HepG2 (cell line): ENCODE results near the gene GDPD5. TPM values are rescaled to one million over a fixed set of nuclear protein-coding genes. Genes with fewer than 3 reads are reported as not detected.

Source experiments
- BCL3 ChIP-seq: sonication (generic); formaldehyde crosslinking; IDR thresholded peaks from 2 replicates; pipeline ENCODE4 v1.5.1; 2020; ENCODE audit warnings: mild to moderate bottlenecking, missing genetic modification reagents, moderate library complexity
- CREB1 ChIP-seq, 2 experiments: fragments of 450-650 bp in 1 of 2; IDR thresholded peaks; 2 replicates each; pipeline ENCODE4 v1.6.1; 2016 to 2017; ENCODE audit warnings: control low read depth in 1 of 2, mild to moderate bottlenecking in 1 of 2, missing compliant biosample characterization in 1 of 2, missing genetic modification characterization in 1 of 2
- HDAC1 ChIP-seq: sonication (generic); formaldehyde crosslinking; IDR thresholded peaks from 2 replicates; pipeline ENCODE4 v1.5.1; 2020; ENCODE audit warnings: mild to moderate bottlenecking, missing genetic modification reagents
- HIVEP1 ChIP-seq: sonication (generic); formaldehyde crosslinking; IDR thresholded peaks from 2 replicates; pipeline ENCODE4 v1.4.0; 2020; ENCODE audit warnings: mild to moderate bottlenecking, missing genetic modification reagents
- HNRNPL ChIP-seq: fragments of 200-400 bp; formaldehyde crosslinking; IDR thresholded peaks from 2 replicates; pipeline ENCODE4 v1.6.1; 2017; ENCODE audit warnings: mild to moderate bottlenecking, low read depth, low read length
- RBAK ChIP-seq: sonication (generic); formaldehyde crosslinking; IDR thresholded peaks from 2 replicates; pipeline ENCODE4 v1.5.1; 2020; ENCODE audit warnings: mild to moderate bottlenecking, missing genetic modification reagents
- RCOR2 ChIP-seq: IDR thresholded peaks from 2 replicates; pipeline ENCODE4 v1.6.1; 2016; ENCODE audit warnings: missing biosample characterization, missing genetic modification reagents
- REPIN1 ChIP-seq: sonication (generic); formaldehyde crosslinking; IDR thresholded peaks from 2 replicates; pipeline ENCODE4 v1.8.0; 2022; ENCODE audit warnings: missing genetic modification reagents, low read depth, mild to moderate bottlenecking, borderline replicate concordance
- SALL1 ChIP-seq: sonication (generic); formaldehyde crosslinking; IDR thresholded peaks from 2 replicates; pipeline ENCODE4 v1.8.0; 2022; ENCODE audit warnings: mild to moderate bottlenecking, missing genetic modification reagents
- SIX1 ChIP-seq: sonication (generic); formaldehyde crosslinking; IDR thresholded peaks from 2 replicates; pipeline ENCODE4 v1.4.0; 2020; ENCODE audit warnings: missing genetic modification reagents, borderline replicate concordance
- SOX5 ChIP-seq: IDR thresholded peaks from 2 replicates; pipeline ENCODE4 v1.6.1; 2016; ENCODE audit warnings: borderline replicate concordance
- TAF1 ChIP-seq: sonication (generic); formaldehyde crosslinking; IDR thresholded peaks from 2 replicates; pipeline ENCODE4 v1.4.0; 2020; ENCODE audit warnings: missing genetic modification reagents
- ZBTB38 ChIP-seq: sonication (generic); formaldehyde crosslinking; IDR thresholded peaks from 2 replicates; pipeline ENCODE4 v1.5.1; 2020; ENCODE audit warnings: mild to moderate bottlenecking, missing genetic modification reagents
- ZNF12 ChIP-seq: sonication (generic); formaldehyde crosslinking; IDR thresholded peaks from 2 replicates; pipeline ENCODE4 v1.5.0; 2020; ENCODE audit warnings: missing genetic modification reagents
- ZNF276 ChIP-seq: sonication (generic); formaldehyde crosslinking; IDR thresholded peaks from 2 replicates; pipeline ENCODE4 v1.4.0; 2020; ENCODE audit warnings: mild to moderate bottlenecking, low read depth, missing genetic modification reagents
- ZNF331 ChIP-seq: sonication (generic); formaldehyde crosslinking; IDR thresholded peaks from 2 replicates; pipeline ENCODE4 v1.4.0; 2020; ENCODE audit warnings: missing genetic modification reagents
- ZNF335 ChIP-seq: sonication (generic); formaldehyde crosslinking; IDR thresholded peaks from 2 replicates; pipeline ENCODE4 v1.4.0; 2020; ENCODE audit warnings: missing genetic modification reagents
- ZNF543 ChIP-seq: sonication (generic); formaldehyde crosslinking; IDR thresholded peaks from 2 replicates; pipeline ENCODE4 v1.4.0; 2020; ENCODE audit warnings: mild to moderate bottlenecking, missing genetic modification reagents
- ZNF546 ChIP-seq: sonication (generic); formaldehyde crosslinking; conservative IDR thresholded peaks from 2 replicates; pipeline ENCODE4 v1.8.1; 2023; ENCODE audit warnings: mild to moderate bottlenecking, missing genetic modification reagents
- ZNF670 ChIP-seq: sonication (generic); formaldehyde crosslinking; IDR thresholded peaks from 2 replicates; pipeline ENCODE4 v1.8.0; 2022; ENCODE audit warnings: mild to moderate bottlenecking, missing genetic modification reagents, borderline replicate concordance
- ZNF740 ChIP-seq: sonication (generic); formaldehyde crosslinking; IDR thresholded peaks from 2 replicates; pipeline ENCODE4 v1.4.0; 2020; ENCODE audit warnings: missing genetic modification reagents
- ZNF746 ChIP-seq: sonication (generic); formaldehyde crosslinking; IDR thresholded peaks from 2 replicates; pipeline ENCODE4 v1.8.0; 2022; ENCODE audit warnings: mild to moderate bottlenecking, missing genetic modification reagents
- polyA plus RNA-seq, 8 experiments: library from polyadenylated mRNA; depleted of rRNA in 3 of 8; stranded (reverse) in 7 of 8; unstranded in 1 of 8; fragments of >200 nt; fragmentation: Illumina TruSeq in 4 of 8; extraction: Trizol in 4 of 8; gene quantifications; 2 replicates each; pipeline versions ENCODE4 v1.2.1 to v1.2.3, GENCODE V29; 2011 to 2016; ENCODE audit warnings: low read depth in 4 of 8, missing spikeins in 1 of 8, mixed read lengths in 1 of 8; ENCODE audit not compliant: insufficient read depth in 1 of 8
- total RNA-seq, 5 experiments: library from RNA; depleted of rRNA; stranded (reverse); fragments of >200 nt; fragmentation: Illumina TruSeq; extraction: Trizol; gene quantifications; 2 replicates each; pipeline ENCODE4 v1.2.3, GENCODE V29; 2016; ENCODE audit warnings: low read depth in 1 of 5
- TF ChIP-seq, protein P1 (sequence below): sonication (generic); formaldehyde crosslinking; IDR thresholded peaks from 2 replicates; pipeline ENCODE4 v1.4.0; 2020; ENCODE audit warnings: low read depth, mild to moderate bottlenecking, missing genetic modification reagents
- TF ChIP-seq, protein P2 (sequence below): sonication (generic); formaldehyde crosslinking; IDR thresholded peaks from 2 replicates; pipeline ENCODE4 v1.4.0; 2020; ENCODE audit warnings: missing genetic modification reagents
- TF ChIP-seq, protein P3 (sequence below): sonication (generic); formaldehyde crosslinking; IDR thresholded peaks from 2 replicates; pipeline ENCODE4 v1.8.1; 2023; ENCODE audit warnings: missing genetic modification reagents, mild to moderate bottlenecking, borderline replicate concordance

Gene GDPD5
- total and polyA plus RNA-seq, 2 of the 13 experiments (the other 11 are each of a cell fraction or from before 2014, with no cell fraction given) = 55.0 to 67.5 TPM

- TF ChIP-seq ZNF335 (CRISPR knock-in tag) (no peak), SOX5 (CRISPR knock-in tag) (no peak), ZNF276 (CRISPR knock-in tag) (no peak), ZNF746 (no peak), RBAK (CRISPR knock-in tag) (no peak), HDAC1 (no peak), ZNF543 (CRISPR knock-in tag) (no peak), HIVEP1 (CRISPR knock-in tag) (no peak), CREB1 (IDR thresholded peaks at IDR 0.05) (peak; percentile 25; the same call in 1 of the 2 replicates), CREB1 (CRISPR knock-in tag; IDR thresholded peaks at IDR 0.05) (peak; percentile 68), ZBTB38 (CRISPR knock-in tag) (peak; percentile 66; the same call in 1 of the 2 replicates), HNRNPL (no peak), ZNF546 (no peak), REPIN1 (no peak), SIX1 (CRISPR knock-in tag) (no peak), BCL3 (CRISPR knock-in tag) (no peak), RCOR2 (CRISPR knock-in tag) (no peak), ZNF12 (CRISPR knock-in tag) (no peak), ZNF331 (no peak), ZNF740 (no peak), SALL1 (CRISPR knock-in tag) (peak; percentile 12; the same call in 1 of the 2 replicates), ZNF670 (no peak), TAF1 (CRISPR knock-in tag) (peak; percentile 46; the same call in 1 of the 2 replicates)
- TF ChIP-seq, protein P1, sequence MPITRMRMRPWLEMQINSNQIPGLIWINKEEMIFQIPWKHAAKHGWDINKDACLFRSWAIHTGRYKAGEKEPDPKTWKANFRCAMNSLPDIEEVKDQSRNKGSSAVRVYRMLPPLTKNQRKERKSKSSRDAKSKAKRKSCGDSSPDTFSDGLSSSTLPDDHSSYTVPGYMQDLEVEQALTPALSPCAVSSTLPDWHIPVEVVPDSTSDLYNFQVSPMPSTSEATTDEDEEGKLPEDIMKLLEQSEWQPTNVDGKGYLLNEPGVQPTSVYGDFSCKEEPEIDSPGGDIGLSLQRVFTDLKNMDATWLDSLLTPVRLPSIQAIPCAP = no peak
- TF ChIP-seq, protein P2, sequence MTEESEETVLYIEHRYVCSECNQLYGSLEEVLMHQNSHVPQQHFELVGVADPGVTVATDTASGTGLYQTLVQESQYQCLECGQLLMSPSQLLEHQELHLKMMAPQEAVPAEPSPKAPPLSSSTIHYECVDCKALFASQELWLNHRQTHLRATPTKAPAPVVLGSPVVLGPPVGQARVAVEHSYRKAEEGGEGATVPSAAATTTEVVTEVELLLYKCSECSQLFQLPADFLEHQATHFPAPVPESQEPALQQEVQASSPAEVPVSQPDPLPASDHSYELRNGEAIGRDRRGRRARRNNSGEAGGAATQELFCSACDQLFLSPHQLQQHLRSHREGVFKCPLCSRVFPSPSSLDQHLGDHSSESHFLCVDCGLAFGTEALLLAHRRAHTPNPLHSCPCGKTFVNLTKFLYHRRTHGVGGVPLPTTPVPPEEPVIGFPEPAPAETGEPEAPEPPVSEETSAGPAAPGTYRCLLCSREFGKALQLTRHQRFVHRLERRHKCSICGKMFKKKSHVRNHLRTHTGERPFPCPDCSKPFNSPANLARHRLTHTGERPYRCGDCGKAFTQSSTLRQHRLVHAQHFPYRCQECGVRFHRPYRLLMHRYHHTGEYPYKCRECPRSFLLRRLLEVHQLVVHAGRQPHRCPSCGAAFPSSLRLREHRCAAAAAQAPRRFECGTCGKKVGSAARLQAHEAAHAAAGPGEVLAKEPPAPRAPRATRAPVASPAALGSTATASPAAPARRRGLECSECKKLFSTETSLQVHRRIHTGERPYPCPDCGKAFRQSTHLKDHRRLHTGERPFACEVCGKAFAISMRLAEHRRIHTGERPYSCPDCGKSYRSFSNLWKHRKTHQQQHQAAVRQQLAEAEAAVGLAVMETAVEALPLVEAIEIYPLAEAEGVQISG (CRISPR knock-in tag) = no peak
- TF ChIP-seq, protein P3, sequence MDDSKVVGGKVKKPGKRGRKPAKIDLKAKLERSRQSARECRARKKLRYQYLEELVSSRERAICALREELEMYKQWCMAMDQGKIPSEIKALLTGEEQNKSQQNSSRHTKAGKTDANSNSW (CRISPR knock-in tag) = no peak
Observed at GRCh38 chr11:75428281-75428724, 97.4 kb downstream of the GDPD5 start (continued).
